Motor neuron (in vitro differentiated cells): ENCODE measurements around the gene DNAJC1. TPM values are rescaled to one million over a fixed set of nuclear protein-coding genes. Genes with fewer than 3 reads are reported as not detected.

Experiments used
- ATAC-seq, 8 experiments: fragments of 200-7000 bp; cut with Tn5 transposase; replicated peaks in 6 of 8; 2 replicates each; pipeline ENCODE4 v1.8.0; 2021; ENCODE audit warnings: mild to moderate bottlenecking in 8 of 8, moderate library complexity in 8 of 8
- H3K27ac ChIP-seq, 2 donors: fragments of 250-450 bp; sonication (Bioruptor Pico); 2 replicates each; pipeline ENCODE4 v1.9.0; 2021; ENCODE audit warnings: antibody characterized with exemption in 2 of 2, mild to moderate bottlenecking in 2 of 2, moderate library complexity in 1 of 2
- H3K4me1 ChIP-seq, 2 donors: fragments of 250-450 bp; sonication (Bioruptor Pico); replicated peaks in 1 of 2; 2 replicates each; pipeline ENCODE4 v1.6.1; 2021; ENCODE audit warnings: antibody characterized with exemption in 2 of 2, mild to moderate bottlenecking in 2 of 2, moderate library complexity in 1 of 2
- H3K4me3 ChIP-seq, 5 donors: fragments of 250-450 bp; sonication (Bioruptor Pico); 2 replicates each; pipeline ENCODE4 v1.9.0; 2021; ENCODE audit warnings: antibody characterized with exemption in 5 of 5, mild to moderate bottlenecking in 5 of 5, moderate library complexity in 4 of 5
- WGBS, 10 experiments: fragments of 450-650 bp; shearing (Covaris generic); methylation state at CpG; one replicate each; pipeline ENCODE4 v1.0.0; 2022; 5-methylcytosine and 5-hydroxymethylcytosine counted together
- in situ Hi-C, 9 experiments: fragments of 400-800 bp; cut with MboI; loops; one replicate each; pipeline ENCODE4 v1.15.0; 2021; ENCODE audit warnings: low sequenced_read_pairs in 9 of 9, low pct_unique_long_range_greater_than_20kb in 2 of 9; ENCODE audit not compliant: unreplicated experiment in 9 of 9
- total RNA-seq, 8 experiments: library from RNA; unstranded; fragments of 300-600 nt; gene quantifications; 2 replicates each; pipeline versions ENCODE4 v1.2.3 to v1.2.4, GENCODE V29; 2022

Gene DNAJC1
- total RNA-seq, 8 experiments from 2014 or later = 13.6 to 46.2 (median 28.3) TPM

DNA sequence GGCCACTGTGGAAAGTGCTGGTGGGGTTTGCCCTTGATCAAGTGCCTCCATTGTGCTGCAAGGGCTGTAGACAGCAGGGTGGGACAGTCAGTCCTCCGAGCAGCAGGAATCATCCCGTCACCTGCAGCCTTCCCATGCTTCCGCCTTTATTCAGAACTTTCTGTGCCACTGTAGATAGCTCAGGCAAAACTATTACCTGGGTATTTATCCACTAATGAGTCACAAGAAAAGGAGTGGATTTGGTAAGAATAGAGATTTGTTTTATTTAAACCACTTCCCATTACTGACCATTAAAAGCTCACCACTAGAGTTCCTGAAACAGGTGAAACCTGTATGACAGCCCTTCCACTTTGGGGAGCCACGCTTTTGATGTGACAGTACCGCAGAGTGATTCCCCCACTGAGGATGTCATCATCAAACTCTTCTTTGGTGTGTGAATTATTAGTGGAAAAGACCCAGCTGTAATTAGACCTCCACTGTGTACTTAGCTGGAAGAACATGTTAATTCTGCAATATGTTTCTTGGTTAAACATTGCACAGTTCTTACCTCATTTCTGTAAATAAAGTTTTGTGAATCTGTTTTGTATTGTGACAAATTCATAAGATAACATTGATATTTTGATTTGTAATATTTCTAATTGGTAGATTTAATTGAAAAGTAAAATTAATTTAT, 260.7 kb downstream of the DNAJC1 start:
- Histone ChIP-seq H3K4me1 (no peaks in the 10 kb centered on the region), H3K4me3 (no peak overlapping the region), H3K27ac (no peak overlapping the region)
- ATAC-seq = peak in 1 of 8 experiments; percentile 23
- WGBS, 10 experiments = 80 to 100% (median 100%) methylated on average over 1 to 3 of the region's 5 CpGs; no CpG with 5 or more reads in 2 of the 10 experiments
- in situ Hi-C loops = loop anchor here in 2 of 9 experiments (25.0 kb wide), 2 partner anchors 206 to 456 kb away; partner anchors contain the start of genes MLLT10 (in 1 of the 2) and SKIDA1 (in 1 of the 2)

DNA sequence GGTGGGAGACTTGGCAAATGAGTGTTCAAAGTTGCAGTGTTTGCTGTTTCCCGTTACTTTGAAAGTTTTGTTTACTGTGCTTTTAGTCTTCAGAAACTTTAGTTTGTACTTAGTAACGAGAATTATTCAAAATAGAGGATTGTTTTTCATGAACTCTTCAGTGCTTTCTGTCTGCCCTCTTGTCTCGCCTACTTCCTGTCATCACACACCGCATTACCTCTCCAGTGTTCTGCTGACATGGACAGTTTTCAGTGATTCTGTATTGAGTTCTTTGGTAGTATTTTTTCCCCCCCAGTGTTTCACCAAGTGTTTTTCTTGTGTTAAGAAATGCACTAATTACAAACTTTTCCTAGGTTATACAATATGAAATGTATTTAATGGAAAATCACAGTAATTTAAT, 262.5 kb downstream of the DNAJC1 start:
- 60 to 100% (median 92%) methylated on average over 2 to 4 of the region's 4 CpGs; no CpG with 5 or more reads in 1 of the 10 experiments for WGBS, 10 experiments
- no peak overlapping the region for H3K4me3 ChIP-seq
- ATAC-seq = no peak
- H3K4me1 ChIP-seq = no peaks in the 10 kb centered on the region
- in situ Hi-C loops = loop anchor here in 2 of 9 experiments (25.0 kb wide), 2 partner anchors 204 to 454 kb away; partner anchors contain the start of genes MLLT10 (in 1 of the 2) and SKIDA1 (in 1 of the 2)
- H3K27ac ChIP-seq = no peak overlapping the region

DNA sequence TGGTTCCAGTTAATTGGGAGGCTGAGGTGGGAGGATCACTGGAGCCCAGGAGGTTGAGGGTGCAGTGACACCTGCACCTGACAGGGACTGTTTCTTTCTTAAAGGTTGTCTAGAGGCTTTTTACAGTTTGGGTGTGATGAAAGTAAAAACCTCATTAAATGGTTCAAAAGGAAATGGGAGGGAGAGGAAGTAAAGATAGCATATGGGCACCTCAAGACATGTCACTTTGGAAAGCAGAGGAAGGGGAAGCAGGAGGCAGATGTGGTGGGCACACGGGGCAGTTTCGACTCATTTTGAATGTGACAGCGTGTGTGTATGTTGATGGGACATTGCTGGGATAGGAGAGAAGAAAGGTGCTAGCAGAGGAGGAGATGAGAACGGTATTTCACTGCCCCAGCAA, 266.4 kb downstream of the DNAJC1 start:
- 80 to 100% (median 87%) methylated on average over 1 to 4 of the region's 4 CpGs; no CpG with 5 or more reads in 4 of the 10 experiments for WGBS, 10 experiments
- ATAC-seq = no peak
- in situ Hi-C loops = loop anchor here in 2 of 9 experiments (25.0 kb wide), 2 partner anchors 200 to 450 kb away; partner anchors contain the start of genes MLLT10 (in 1 of the 2) and SKIDA1 (in 1 of the 2)
- no peaks in the 10 kb centered on the region for H3K4me1 ChIP-seq
- no peak overlapping the region for H3K4me3 ChIP-seq
- no peak overlapping the region for H3K27ac ChIP-seq

DNA sequence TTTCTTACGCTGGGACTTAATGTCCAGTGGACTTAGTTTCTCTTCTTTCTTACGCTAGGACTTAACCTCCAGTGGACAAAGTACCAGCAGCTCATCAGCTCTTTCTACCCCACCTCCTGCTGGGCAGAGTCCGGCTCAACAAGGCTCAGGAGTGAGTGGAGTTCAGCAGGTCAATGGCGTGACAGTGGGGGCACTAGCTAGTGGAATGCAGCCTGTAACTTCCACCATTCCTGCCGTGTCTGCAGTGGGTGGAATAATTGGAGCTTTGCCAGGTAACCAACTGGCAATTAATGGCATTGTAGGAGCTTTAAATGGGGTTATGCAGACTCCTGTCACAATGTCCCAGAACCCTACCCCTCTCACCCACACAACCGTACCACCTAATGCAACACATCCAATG, 269.8 kb downstream of the DNAJC1 start:
- 60 to 100% (median 80%) methylated on average over 1 to 6 of the region's 6 CpGs; no CpG with 5 or more reads in 1 of the 10 experiments for whole genome bisulfite sequencing, 10 experiments
- in situ Hi-C loops = loop anchor here in 2 of 9 experiments (25.0 kb wide), 2 partner anchors 196 to 446 kb away; partner anchors contain the start of genes MLLT10 (in 1 of the 2) and SKIDA1 (in 1 of the 2)
- peak in 1 of 8 experiments; percentile 56 for ATAC-seq

DNA sequence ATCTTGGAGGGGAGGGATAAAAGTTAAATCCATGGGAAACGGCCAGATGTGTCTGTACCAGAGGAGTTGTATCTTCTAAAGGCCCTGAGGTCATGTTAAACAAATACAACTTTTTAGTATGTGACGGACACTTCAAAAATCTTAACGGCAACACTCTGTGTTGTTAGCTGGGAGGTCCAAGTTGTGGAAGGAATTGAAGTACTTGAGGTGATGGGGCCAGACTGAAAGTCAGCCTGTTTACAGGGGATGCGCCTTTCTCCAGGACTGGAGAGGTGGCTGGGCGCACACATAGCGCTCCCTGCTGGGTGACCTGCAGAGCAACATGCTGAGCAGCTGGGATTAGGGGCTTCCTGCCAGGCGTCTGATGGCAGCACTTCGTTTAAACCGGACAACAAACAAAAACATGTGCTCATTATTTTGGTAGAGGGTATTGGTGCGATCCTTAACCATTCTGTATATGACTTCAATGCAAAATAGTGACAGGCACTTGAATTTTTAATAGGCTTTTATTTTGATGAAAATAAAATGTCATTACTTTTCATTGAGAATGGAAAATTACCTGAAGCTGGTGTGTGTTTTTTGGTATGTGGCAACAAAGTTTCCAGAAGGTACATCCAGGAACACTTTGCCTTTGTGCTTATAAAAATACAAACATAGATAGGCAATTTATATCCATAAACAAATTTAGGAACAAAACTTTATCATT, 271.3 kb downstream of the DNAJC1 start:
- peak; percentile 48 to 99 (median 92) for ATAC-seq
- no peak overlapping the region for H3K4me3 ChIP-seq
- peaks cover 8 to 10% of the 10 kb centered on the region in 2 donors for H3K4me1 ChIP-seq
- in situ Hi-C loops = loop anchor here in 2 of 9 experiments (25.0 kb wide), 2 partner anchors 195 to 445 kb away; partner anchors contain the start of genes MLLT10 (in 1 of the 2) and SKIDA1 (in 1 of the 2)
- WGBS, 10 experiments = 0 to 67% (median 24%) methylated on average over 1 to 6 of the region's 10 CpGs
- no peak overlapping the region for H3K27ac ChIP-seq

More for the DNA sequence above, 269.8 kb downstream of the DNAJC1 start:
- H3K27ac ChIP-seq = no peak overlapping the region
- H3K4me3 ChIP-seq = no peak overlapping the region
- H3K4me1 ChIP-seq = no peaks in the 10 kb centered on the region

DNA sequence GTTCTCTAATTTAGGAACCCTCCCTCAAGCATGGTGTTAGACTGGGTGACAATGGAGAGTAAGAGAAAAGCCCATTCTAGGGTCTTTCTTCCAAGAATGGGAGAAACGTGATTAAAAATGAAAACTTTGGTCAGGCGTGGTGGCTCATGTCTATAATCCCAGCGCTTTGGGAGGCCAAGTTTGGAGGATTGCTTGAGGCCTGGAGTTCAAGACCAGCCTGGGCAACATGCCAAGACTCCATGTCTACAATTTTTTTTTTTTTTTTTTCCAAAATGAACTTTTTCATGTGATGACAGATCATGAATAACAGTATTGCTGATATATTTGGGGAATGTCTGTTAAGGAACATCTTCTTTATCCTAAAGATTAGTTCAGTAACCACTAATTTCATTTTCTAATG, 274.9 kb downstream of the DNAJC1 start:
- Histone ChIP-seq H3K4me1 (peaks cover 27 to 37% of the 10 kb centered on the region in 2 donors), H3K27ac (no peak overlapping the region), H3K4me3 (no peak overlapping the region)
- no peak for ATAC-seq
- in situ Hi-C loops = loop anchor here in 2 of 9 experiments (25.0 kb wide), 2 partner anchors 191 to 441 kb away; partner anchors contain the start of genes MLLT10 (in 1 of the 2) and SKIDA1 (in 1 of the 2)
- WGBS, 10 experiments = 84 to 100% (median 95%) methylated on average over 1 to 3 of the region's 3 CpGs; no CpG with 5 or more reads in 1 of the 10 experiments

DNA sequence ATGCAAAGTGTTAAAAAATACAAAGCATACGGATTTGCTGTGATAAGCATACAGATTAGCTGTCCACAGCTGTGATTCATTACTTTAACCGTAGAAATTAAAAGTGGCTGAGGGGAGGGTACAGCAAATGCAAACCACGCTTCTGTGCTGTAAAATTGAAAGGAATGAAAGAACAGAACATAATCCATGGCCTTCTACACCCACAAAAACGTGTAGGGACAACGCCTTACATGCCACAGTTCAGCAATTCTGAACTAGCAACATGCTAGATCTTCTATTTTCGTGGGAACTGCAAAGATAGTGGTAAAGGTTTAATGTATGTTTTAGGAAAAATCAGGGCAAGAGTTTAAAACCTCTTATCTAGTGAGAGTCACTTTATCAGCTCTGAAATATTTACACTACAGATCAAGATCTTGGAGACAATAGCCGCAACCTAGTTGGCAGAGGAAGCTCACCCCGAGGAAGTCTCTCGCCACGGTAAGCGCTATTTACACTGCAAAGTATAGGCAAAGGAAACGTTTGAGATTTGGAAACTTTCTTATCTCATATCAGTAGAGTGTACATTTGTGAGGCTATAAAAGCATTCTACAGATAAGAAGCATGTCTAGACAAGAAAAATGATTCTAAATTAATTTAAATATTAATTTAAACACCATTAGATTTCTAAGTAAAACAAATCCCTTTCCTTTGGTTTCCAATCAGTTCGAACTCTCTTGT, 275.9 kb downstream of the DNAJC1 start:
- Histone ChIP-seq H3K4me3 (no peak overlapping the region), H3K27ac (peak overlapping the region; percentile 35 to 63), H3K4me1 (peaks cover 30 to 37% of the 10 kb centered on the region in 2 donors)
- 29 to 87% (median 46%) methylated on average over 1 to 13 of the region's 13 CpGs for WGBS, 10 experiments
- ATAC-seq = peak in 6 of 8 experiments; percentile 19 to 80 (median 53)
- in situ Hi-C loops = loop anchor here in 2 of 9 experiments (25.0 kb wide), 2 partner anchors 190 to 440 kb away; partner anchors contain the start of genes MLLT10 (in 1 of the 2) and SKIDA1 (in 1 of the 2)

DNA sequence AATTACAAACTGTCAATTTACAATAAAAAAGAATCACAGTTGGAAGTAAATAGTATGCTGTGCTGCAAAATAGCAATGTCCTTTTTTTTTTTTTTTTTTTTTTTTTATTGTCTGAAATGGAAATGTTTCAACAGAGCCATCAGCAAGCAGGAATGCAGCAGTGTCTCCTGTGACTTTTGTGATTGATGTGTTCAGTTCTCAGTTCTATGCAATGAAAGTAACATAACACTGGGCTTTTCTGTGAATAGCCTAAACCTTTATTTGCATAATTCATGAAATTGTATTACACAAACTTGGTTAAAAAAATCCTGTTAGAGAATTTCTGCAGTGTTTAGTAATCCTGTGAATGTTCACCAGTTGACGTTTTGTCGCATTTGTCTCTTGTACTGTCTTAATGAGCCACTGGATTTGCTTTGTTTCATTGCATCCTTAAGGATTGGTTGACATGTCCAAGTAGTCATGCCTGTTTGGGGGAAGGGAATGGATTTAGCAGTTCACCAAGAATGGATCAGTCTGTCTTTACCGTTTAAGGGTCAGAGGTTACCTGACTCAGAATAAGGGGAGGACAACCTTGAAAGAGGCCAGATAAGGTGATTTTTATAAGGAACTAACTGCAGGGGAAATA, 276.8 kb downstream of the DNAJC1 start:
- in situ Hi-C loops = loop anchor here in 2 of 9 experiments (25.0 kb wide), 2 partner anchors 189 to 439 kb away; partner anchors contain the start of genes MLLT10 (in 1 of the 2) and SKIDA1 (in 1 of the 2)

DNA sequence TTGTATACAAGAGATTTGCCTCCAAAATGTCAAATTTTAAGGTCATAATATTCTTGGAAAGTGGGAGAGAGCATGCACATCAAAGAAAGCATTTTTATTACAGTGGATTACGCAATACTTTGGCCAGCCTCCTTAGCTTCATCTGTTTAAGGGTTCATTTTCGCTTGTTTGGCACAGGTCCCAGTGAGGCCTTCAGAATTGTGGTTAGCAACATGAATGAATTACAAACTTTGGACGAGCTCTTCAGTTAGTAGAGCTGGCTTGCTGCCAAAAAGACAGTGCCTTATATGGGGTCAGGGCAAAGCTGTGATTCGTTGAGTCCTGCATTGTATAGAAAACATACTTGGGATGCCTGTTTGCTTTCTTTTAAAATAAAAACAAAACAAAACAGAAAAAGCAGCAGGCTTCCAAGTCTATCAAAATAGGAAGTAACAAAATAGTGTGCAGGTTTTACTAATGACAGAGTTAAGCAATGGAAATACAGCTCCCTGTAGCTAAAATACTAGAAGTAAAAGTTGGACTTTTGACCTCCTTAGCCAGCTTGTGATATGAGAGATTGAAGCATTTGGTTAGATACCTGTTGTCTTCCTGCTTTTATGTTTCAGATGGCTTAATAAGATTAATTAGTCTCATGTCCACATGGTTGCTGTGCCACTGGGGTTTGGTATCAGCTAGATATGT, 278.7 kb downstream of the DNAJC1 start:
- H3K4me3 ChIP-seq = no peak overlapping the region
- H3K27ac ChIP-seq = peak overlapping the region; percentile 16 to 44
- in situ Hi-C loops = loop anchor here in 2 of 9 experiments (25.0 kb wide), 2 partner anchors 188 to 438 kb away; partner anchors contain the start of genes MLLT10 (in 1 of the 2) and SKIDA1 (in 1 of the 2)

More for the DNA sequence above, 276.8 kb downstream of the DNAJC1 start:
- Histone ChIP-seq H3K4me3 (no peak overlapping the region), H3K27ac (peak overlapping the region in 1 of 2 donors; percentile 26), H3K4me1 (peaks cover 30 to 37% of the 10 kb centered on the region in 2 donors)
- 8 to 58% (median 22%) methylated on average over 2 to 3 of the region's 3 CpGs; no CpG with 5 or more reads in 3 of the 10 experiments for whole genome bisulfite sequencing, 10 experiments
- ATAC-seq = peak; percentile 12 to 78 (median 58)

DNA sequence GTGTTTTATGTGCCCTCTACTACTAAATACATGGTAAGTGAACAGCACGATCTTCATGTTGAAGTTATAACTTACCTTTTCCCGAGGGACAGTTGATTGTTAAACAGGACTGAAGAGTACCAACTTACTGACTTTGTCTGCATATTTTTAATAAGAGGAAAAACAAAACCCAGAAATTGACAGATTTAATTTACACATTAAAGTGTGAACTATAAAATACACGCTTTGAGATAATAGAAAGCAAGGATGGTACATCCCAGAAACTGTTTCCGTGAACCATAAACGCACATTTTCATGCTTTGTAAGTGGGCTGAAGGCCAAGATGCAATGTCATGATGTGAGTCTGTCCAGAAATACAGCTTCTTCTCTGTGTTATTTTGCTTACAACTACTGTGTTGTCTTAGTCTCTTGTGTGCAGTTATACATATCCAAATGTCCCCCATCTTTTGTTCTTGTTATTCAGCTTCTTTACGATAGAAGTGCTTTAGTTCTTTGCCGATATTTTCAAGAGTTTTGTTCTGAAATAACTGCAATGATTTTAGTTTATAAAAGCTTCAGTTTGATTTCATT, 279.4 kb downstream of the DNAJC1 start:
- Histone ChIP-seq H3K4me1 (peaks cover 41 to 47% of the 10 kb centered on the region in 2 donors), H3K4me3 (no peak overlapping the region), H3K27ac (peak overlapping the region; percentile 25 to 44)
- WGBS, 10 experiments = 24 to 87% (median 68%) methylated on average over 1 to 7 of the region's 7 CpGs
- ATAC-seq = peak in 2 of 8 experiments; percentile 5 to 16
- in situ Hi-C loops = no loop called here

More for the DNA sequence above, 278.7 kb downstream of the DNAJC1 start:
- peak; percentile 67 to 92 (median 78) for ATAC-seq
- WGBS, 10 experiments = 0 to 26% (median 10%) methylated on average over 1 to 4 of the region's 4 CpGs; no CpG with 5 or more reads in 1 of the 10 experiments
- peaks cover 41 to 47% of the 10 kb centered on the region in 2 donors for H3K4me1 ChIP-seq

DNA sequence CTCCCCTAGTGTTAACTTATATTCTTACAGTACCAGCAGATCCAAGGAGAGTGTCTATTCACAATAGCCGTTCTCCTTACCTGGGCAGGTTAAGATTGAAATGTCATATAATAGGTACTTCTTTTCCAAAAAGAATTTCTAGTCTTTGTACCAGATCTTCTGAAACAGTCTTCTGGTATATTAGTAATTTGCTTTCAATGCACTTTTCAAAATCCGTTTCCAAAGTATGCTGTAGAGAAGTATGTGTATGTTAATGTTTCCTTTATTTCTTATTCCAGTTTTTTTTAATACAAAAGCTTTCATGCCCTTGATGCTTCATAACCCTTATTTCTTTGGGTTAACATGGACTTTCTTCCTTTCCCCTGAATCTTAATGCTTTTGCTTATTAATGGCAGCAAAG, 281.3 kb downstream of the DNAJC1 start:
- in situ Hi-C loops = no loop called here
- no peak for ATAC-seq
- Histone ChIP-seq H3K27ac (no peak overlapping the region), H3K4me3 (no peak overlapping the region), H3K4me1 (peaks cover 34 to 37% of the 10 kb centered on the region in 2 donors)
- WGBS, 10 experiments = 83 to 100% (median 100%) methylated on average over 1 to 2 of the region's 2 CpGs
